ENCODE measurements around the gene LMX1A.

GRCh38 chr1:165371588-165372225, 15.2 kb upstream of the LMX1A start:
- TF ChIP-seq POLR2A (IDR thresholded peaks at IDR 0.05) = no peak
- TF ChIP-seq EP300 (IDR thresholded peaks at IDR 0.05) = no peak
- TF ChIP-seq, protein P1, sequence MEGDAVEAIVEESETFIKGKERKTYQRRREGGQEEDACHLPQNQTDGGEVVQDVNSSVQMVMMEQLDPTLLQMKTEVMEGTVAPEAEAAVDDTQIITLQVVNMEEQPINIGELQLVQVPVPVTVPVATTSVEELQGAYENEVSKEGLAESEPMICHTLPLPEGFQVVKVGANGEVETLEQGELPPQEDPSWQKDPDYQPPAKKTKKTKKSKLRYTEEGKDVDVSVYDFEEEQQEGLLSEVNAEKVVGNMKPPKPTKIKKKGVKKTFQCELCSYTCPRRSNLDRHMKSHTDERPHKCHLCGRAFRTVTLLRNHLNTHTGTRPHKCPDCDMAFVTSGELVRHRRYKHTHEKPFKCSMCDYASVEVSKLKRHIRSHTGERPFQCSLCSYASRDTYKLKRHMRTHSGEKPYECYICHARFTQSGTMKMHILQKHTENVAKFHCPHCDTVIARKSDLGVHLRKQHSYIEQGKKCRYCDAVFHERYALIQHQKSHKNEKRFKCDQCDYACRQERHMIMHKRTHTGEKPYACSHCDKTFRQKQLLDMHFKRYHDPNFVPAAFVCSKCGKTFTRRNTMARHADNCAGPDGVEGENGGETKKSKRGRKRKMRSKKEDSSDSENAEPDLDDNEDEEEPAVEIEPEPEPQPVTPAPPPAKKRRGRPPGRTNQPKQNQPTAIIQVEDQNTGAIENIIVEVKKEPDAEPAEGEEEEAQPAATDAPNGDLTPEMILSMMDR (IDR thresholded peaks at IDR 0.05) = no peak
- no peak for TF ChIP-seq POLR2AphosphoS5 (IDR thresholded peaks at IDR 0.05)

Measured in sigmoid colon (tissue), 4 donors.